Mucosa of descending colon (tissue), 3 donors: ENCODE data around the gene CHMP4A. TPM values are rescaled to one million over a fixed set of nuclear protein-coding genes. Genes with fewer than 3 reads are reported as not detected.

ENCODE experiments used
- ATAC-seq: fragments of 200-7000 bp; cut with Tn5 transposase; one replicate; pipeline ENCODE4 v1.9.1; 2020; ENCODE audit warnings: mild to moderate bottlenecking, moderate library complexity
- DNase-seq, 3 donors: peaks; one replicate each; pipeline ENCODE4 v3.0.0-alpha.2; 2020
- H3K36me3 ChIP-seq: fragments of 200-600 bp; one replicate; pipeline ENCODE4 v1.8.0; 2021; ENCODE audit warnings: low read depth, mild to moderate bottlenecking
- H3K4me1 ChIP-seq: fragments of 200-600 bp; one replicate; pipeline ENCODE4 v1.8.0; 2021; ENCODE audit warnings: low read depth, mild to moderate bottlenecking
- H3K4me3 ChIP-seq: fragments of 200-600 bp; one replicate; pipeline ENCODE4 v1.8.0; 2021; ENCODE audit warnings: mild to moderate bottlenecking
- H3K9me3 ChIP-seq: fragments of 200-600 bp; one replicate; pipeline ENCODE4 v1.8.0; 2021; ENCODE audit warnings: mild to moderate bottlenecking
- CTCF ChIP-seq: fragments of 200-600 bp; IDR thresholded peaks from one replicate; pipeline ENCODE4 v1.8.0; 2022; ENCODE audit warnings: antibody characterized with exemption, mild to moderate bottlenecking
- intact Hi-C, 2 donors: fragments of 100-400 bp; cut with DNase I in 1 of 2; cut with micrococcal nuclease in 1 of 2; formaldehyde crosslinking; loops; one replicate each; pipeline versions ENCODE4 v1.11.0 to v1.11.1; 2022; cut with DNase I, micrococcal nuclease
- total RNA-seq, 3 donors: library from RNA; stranded (reverse); fragmentation: NEBNext Ultra II Directional in 2 of 3; extraction: Animal tissue kit (Norgen Biotek cat#: 25700) in 2 of 3; gene quantifications; one replicate each; pipeline versions ENCODE4 v1.2.1 to v1.2.4, GENCODE V29; 2021 to 2023
- donor health status: DM: no; HTN: no; CAD: no; lungs with moderate emphysema.
- donor health status: DM: no; HTN: no; CAD: no.
- donor health status: DM: no; HTN: yes; CAD: no.

CHMP4A gene
- total RNA-seq, 3 donors from 2014 or later: 47.6 to 67.8 (median 49.5) TPM

- no peak for TF ChIP-seq CTCF
- no peaks in the 10 kb centered on the region for H3K9me3 ChIP-seq
- ATAC-seq (no peak), DNase-seq (peak in 1 of 3 donors; percentile 7)
- intact Hi-C loops: no loop called here
- H3K36me3 ChIP-seq: no peaks in the 10 kb centered on the region
- H3K4me1 ChIP-seq: no peaks in the 10 kb centered on the region
- H3K4me3 ChIP-seq: no peak overlapping the region
Observed at GRCh38 chr14:24260026-24260779, 46.9 kb upstream of the CHMP4A start.

GRCh38 chr14:24259282-24260025 is 46.2 kb upstream of the CHMP4A start:
- intact Hi-C loops: no loop called here
- no peaks in the 10 kb centered on the region for H3K9me3 ChIP-seq
- no peaks in the 10 kb centered on the region for H3K36me3 ChIP-seq
- no peak for TF ChIP-seq CTCF
- ATAC-seq (no peak), DNase-seq (peak in 1 of 3 donors; percentile 18)
- no peaks in the 10 kb centered on the region for H3K4me1 ChIP-seq
- no peak overlapping the region for H3K4me3 ChIP-seq

DNA sequence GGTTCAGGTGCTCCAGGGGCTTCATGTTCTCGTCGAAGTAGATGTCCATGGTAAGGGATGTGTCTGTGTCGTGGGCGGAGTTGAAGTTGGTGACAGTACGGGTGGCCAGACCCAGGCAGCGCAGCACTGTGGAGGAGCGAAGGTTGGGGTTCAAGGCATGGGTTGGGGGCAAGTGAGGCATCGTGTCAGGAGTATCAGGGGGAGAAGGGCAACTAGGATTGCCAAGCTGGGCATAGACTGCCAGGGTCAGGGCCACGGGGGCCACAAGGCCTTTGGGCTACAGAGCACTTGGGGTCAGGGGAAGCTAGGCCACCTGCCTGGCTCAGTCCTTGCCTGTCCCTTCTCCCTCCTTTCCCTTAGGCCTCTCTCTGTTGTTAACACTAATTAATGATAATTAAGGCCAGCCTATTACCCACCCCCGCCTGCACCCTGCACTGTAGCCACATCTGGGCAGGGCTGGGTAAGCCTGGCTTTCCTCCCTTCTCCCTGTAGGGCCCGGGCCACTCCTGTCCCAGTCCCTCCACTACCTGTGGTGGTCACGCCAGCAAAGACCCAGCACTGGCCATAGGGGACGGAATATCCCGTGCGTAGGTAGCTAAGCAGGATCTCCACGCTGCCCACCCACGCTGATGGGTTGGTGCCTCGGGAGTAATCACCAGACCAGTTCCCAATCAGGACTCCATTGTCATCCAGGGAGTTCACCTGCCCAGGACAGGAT is 45.4 kb upstream of the CHMP4A start:
- no peak for TF ChIP-seq CTCF

GRCh38 chr14:24258119-24258518 is 44.8 kb upstream of the CHMP4A start:
- Histone ChIP-seq H3K4me3 (no peak overlapping the region), H3K4me1 (no peaks in the 10 kb centered on the region), H3K36me3 (no peaks in the 10 kb centered on the region), H3K9me3 (no peaks in the 10 kb centered on the region)
- peak in 1 of 3 donors; percentile 23 for DNase-seq
- TF ChIP-seq CTCF: no peak
- no peak for ATAC-seq
- intact Hi-C loops: no loop called here

More for the DNA sequence above, 45.4 kb upstream of the CHMP4A start:
- no peaks in the 10 kb centered on the region for H3K36me3 ChIP-seq
- intact Hi-C loops: no loop called here
- ATAC-seq: no peak
- no peaks in the 10 kb centered on the region for H3K4me1 ChIP-seq
- DNase-seq: peak in 1 of 3 donors; percentile 15
- H3K9me3 ChIP-seq: no peaks in the 10 kb centered on the region
- H3K4me3 ChIP-seq: no peak overlapping the region

DNA sequence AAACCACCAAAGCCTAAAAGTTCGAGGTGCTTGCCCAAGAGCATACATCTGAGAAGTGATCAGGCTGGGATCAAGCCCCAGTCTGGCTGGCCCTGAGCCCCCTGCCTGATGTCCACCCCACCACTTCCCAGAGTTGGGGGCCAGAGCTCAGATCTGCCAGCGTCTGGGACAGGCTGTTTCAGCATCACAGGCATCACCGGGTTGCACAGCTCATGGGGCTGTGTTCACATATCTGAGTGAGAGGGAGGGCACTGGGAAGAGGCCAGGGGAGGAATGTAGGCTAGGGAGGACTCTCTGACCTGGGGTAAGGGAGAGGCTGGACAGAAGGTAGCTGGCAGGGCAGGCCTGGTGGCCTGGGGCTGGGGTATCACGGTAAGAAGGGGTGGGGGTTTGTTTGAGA is 43.7 kb upstream of the CHMP4A start:
- H3K36me3 ChIP-seq: no peaks in the 10 kb centered on the region
- intact Hi-C loops: no loop called here
- no peak for ATAC-seq
- TF ChIP-seq CTCF: no peak
- H3K4me3 ChIP-seq: no peak overlapping the region
- no peaks in the 10 kb centered on the region for H3K9me3 ChIP-seq
- DNase-seq: peak in 1 of 3 donors; percentile 17
- H3K4me1 ChIP-seq: no peaks in the 10 kb centered on the region
